Omental fat pad (tissue), 4 donors: ENCODE measurements around the gene PSMF1. TPM values are rescaled to one million over a fixed set of nuclear protein-coding genes. Genes with fewer than 3 reads are reported as not detected.

Source experiments
- ATAC-seq: fragments of 150-250 bp; one replicate; pipeline ENCODE4 v1.9.1; 2016; ENCODE audit warnings: mild to moderate bottlenecking, moderate library complexity; ENCODE audit not compliant: low FRiP score
- DNase-seq: peaks from one replicate; pipeline ENCODE4 v3.0.0-alpha.2; 2019; ENCODE audit warnings: low spot score
- total RNA-seq, 4 donors: library from RNA; depleted of rRNA; stranded (reverse); fragments of >200 nt; gene quantifications; one replicate each; pipeline ENCODE4 v1.1.0, GENCODE V29; 2016
- TF ChIP-seq, protein P1 (sequence below), 3 donors: fragments of 450-650 bp; IDR thresholded peaks; one replicate each; pipeline ENCODE4 v1.5.1; 2016 to 2017; ENCODE audit warnings: antibody characterized with exemption in 3 of 3, mild to moderate bottlenecking in 3 of 3, moderate library complexity in 2 of 3

Gene PSMF1
- total RNA-seq, 4 donors from 2014 or later, result 60.9 to 140 (median 74.6) TPM

DNA sequence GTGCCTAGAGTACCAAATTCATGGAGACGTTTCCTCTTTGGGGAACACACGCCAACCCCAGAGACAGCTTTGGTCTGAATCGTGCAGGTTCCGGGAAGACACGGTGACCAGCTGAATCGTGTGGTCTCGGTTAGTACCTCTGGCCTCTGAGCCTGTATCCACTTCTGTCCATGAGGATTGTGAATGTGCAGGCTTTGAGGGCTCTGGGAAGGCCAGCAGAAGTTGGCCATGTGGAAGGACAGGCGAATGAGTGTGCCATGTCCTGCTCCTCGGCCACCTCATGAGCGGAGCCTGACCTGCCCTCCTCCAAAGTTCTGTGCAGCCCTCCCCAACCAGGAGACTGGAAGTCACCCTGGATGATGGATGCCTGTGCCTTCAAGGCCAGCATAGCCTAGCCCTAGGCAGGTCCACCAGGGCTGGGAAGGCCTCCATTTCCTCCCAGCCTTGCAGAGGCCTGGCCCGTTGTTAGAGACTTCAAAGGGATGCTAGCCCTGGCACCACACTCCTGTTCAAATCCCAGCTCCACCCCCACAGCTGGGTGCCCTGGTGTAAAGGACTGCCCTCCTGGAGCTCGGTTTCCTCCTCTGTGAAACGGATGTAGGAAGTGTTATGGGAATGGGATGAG, 68.1 kb downstream of the PSMF1 start:
- DNase-seq, result no peak
- TF ChIP-seq, protein P1, sequence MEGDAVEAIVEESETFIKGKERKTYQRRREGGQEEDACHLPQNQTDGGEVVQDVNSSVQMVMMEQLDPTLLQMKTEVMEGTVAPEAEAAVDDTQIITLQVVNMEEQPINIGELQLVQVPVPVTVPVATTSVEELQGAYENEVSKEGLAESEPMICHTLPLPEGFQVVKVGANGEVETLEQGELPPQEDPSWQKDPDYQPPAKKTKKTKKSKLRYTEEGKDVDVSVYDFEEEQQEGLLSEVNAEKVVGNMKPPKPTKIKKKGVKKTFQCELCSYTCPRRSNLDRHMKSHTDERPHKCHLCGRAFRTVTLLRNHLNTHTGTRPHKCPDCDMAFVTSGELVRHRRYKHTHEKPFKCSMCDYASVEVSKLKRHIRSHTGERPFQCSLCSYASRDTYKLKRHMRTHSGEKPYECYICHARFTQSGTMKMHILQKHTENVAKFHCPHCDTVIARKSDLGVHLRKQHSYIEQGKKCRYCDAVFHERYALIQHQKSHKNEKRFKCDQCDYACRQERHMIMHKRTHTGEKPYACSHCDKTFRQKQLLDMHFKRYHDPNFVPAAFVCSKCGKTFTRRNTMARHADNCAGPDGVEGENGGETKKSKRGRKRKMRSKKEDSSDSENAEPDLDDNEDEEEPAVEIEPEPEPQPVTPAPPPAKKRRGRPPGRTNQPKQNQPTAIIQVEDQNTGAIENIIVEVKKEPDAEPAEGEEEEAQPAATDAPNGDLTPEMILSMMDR (IDR thresholded peaks at IDR 0.05), result no peak
- ATAC-seq, result no peak

DNA sequence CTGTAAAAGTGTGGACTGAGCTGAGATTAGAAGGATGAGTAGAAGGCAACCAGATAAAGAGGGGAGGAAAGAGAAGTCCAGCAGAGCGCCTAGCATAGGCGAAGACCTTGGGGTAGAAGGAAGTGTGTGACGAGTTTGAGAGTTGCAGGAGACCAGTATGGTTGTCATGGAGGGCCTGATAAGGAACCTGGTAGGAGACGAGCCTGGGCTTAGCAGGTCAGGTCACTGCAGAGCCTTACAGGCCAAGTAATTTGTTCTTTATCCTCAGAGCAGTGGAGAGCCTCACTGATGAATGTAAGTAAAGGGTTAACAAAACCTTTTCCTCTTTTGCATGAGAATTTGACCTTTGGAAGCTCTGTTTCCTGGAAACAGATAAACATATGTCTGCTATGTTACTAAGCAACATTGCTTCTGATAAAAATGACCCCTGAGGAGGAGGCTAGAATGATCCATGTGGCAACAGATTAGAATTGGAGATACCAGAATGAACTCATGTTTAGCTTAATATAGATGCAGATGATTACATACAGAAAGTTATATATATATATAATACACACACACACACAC, 69.3 kb downstream of the PSMF1 start:
- TF ChIP-seq, protein P1 (IDR thresholded peaks at IDR 0.05), result no peak
- DNase-seq, result no peak
- no peak for ATAC-seq

DNA sequence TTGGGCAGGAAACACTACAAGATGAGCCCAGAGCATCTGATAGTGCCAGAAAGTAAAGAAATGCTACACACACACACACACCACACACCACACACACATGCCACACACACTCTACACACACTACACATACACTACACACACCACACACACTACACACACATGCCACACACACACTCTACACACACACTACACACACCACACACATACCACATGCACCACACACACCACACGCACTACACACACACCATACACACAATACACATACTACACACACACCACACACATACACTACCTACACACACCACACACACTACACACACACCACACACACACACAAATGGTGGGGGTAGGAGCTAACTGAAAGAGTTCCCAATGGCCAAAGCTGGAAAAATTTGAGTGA, 69.9 kb downstream of the PSMF1 start:
- no peak for DNase-seq
- no peak for ATAC-seq
- TF ChIP-seq, protein P1 (IDR thresholded peaks at IDR 0.05), result no peak

DNA sequence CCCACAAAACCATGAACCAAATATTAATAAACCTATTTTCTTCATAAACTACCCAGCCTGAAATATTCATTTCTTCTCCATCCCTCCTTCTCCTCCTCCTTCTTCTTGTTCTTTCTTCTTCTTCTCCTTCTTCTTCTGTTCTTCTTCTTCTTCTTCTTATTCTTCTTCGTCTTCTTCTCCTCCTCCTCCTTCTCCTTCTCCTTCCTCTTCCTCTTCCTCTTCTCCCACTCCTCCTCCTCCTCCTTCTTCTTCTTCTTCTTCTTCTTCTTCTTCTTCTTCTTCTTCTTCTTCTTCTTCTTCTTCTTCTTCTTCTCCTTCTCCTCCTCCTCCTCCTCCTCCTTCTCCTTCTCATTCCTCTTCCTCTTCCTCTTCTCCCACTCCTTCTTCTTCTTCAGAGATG, 71.4 kb downstream of the PSMF1 start:
- TF ChIP-seq, protein P1 (IDR thresholded peaks at IDR 0.05), result no peak
- ATAC-seq, result no peak
- no peak for DNase-seq

DNA sequence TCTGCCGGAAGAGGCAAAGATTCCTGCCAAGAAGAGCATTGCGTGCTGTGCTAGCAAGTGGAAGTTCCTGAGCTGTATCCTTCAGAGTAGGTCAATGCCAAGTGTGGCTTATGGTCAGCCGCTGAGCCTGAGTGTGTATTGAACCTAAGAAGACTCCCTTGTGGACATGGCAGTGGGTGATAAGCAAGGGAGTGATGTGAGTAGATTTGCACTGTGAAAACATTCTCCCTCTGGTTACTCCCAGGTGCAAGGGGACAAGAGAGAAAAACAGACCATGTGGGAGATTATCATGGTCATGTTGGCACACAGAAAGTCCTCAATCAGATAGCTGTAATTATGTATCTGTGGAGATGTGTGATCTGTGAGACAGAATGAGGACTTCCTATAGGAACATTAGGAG, 72.4 kb downstream of the PSMF1 start:
- DNase-seq (no peak), ATAC-seq (no peak)
- TF ChIP-seq, protein P1 (IDR thresholded peaks at IDR 0.05), result no peak

DNA sequence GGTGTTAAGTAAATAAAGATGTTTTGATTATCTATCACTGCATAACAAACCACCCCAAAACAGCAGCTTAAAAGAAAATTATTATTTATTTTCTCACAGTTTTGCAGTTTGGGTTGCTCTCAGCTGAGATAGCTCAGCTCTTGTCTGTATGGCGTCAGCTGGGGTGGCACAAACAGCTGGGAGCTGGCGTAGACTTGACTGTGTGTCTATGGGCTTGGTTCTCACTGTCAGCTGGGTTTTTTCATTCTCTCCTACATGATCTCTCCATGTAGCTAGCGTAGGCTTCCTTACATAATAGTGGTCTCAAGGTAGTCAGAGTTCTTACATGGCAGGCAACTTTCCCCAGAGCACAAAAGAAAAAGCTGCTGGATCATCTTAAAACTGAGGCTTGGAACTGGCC, 72.9 kb downstream of the PSMF1 start:
- no peak for ATAC-seq
- TF ChIP-seq, protein P1 (IDR thresholded peaks at IDR 0.05), result no peak
- no peak for DNase-seq

DNA sequence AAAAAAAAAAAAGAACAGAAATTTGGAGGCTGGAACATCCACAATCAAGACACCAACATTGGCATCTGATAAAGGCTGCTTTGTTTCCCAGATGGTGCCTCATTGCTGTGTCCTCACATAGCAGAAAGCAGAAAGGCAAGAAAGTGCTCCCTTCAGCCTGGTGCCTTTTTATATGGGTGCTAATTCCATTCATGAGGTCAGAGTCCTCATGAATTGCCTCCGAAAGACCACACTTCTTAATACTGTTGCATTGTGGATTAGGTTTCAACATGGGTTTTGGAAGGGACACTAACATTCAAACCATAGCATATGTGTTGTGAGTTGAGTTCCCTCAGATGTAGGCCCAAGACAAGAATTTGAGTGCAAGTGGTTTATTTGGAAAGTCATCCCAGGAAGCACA, 76.8 kb downstream of the PSMF1 start:
- DNase-seq (no peak), ATAC-seq (no peak)
- TF ChIP-seq, protein P1 (IDR thresholded peaks at IDR 0.05), result no peak
